Measurements from ENCODE around the gene LRP1.

Gene LRP1

GRCh38 chr12:57094208-57095160 is 33.8 kb upstream of the LRP1 start:
- Histone ChIP-seq H3K79me2 (ENCODE audit: insufficient read depth, low read depth) (no peaks in the 10 kb centered on the region), H3K4me2 (no peak overlapping the region), H3K36me3 (ENCODE audit: insufficient read depth) (no peaks in the 10 kb centered on the region), H3K9ac (no peak overlapping the region), H3K27me3 (ENCODE audit: insufficient read depth, low read depth) (no peaks in the 10 kb centered on the region), H3K27ac (no peak overlapping the region), H3K4me3 (IDR thresholded peaks at IDR 0.05; ENCODE audit: insufficient read depth, low read depth, low read length) (no peak overlapping the region), H4K20me1 (ENCODE audit: insufficient read depth) (no peaks in the 10 kb centered on the region), H3K4me1 (ENCODE audit: low read depth, poor library complexity, severe bottlenecking) (peaks cover 5% of the 10 kb centered on the region), H2AFZ (ENCODE audit: low read depth) (no peak overlapping the region)
- no peak for TF ChIP-seq CTCF (conservative IDR thresholded peaks at IDR 0.05; ENCODE audit: low read depth, low read length)

- no peak overlapping the region for H3K4me2 ChIP-seq
- H3K4me1 ChIP-seq (ENCODE audit: low read depth, poor library complexity, severe bottlenecking): no peaks in the 10 kb centered on the region
- no peak overlapping the region for H3K27ac ChIP-seq
- H2AFZ ChIP-seq (ENCODE audit: low read depth): no peak overlapping the region
- no peaks in the 10 kb centered on the region for H3K79me2 ChIP-seq (ENCODE audit: insufficient read depth, low read depth)
- H3K27me3 ChIP-seq (ENCODE audit: insufficient read depth, low read depth): no peaks in the 10 kb centered on the region
- H3K4me3 ChIP-seq (IDR thresholded peaks at IDR 0.05; ENCODE audit: insufficient read depth, low read depth, low read length): no peak overlapping the region
- no peaks in the 10 kb centered on the region for H4K20me1 ChIP-seq (ENCODE audit: insufficient read depth)
- no peaks in the 10 kb centered on the region for H3K36me3 ChIP-seq (ENCODE audit: insufficient read depth)
- TF ChIP-seq CTCF (conservative IDR thresholded peaks at IDR 0.05; ENCODE audit: low read depth, low read length): no peak
- no peak overlapping the region for H3K9ac ChIP-seq
Observed at GRCh38 chr12:57095440-57095839, 32.8 kb upstream of the LRP1 start.

GRCh38 chr12:57096099-57096572 is 32.1 kb upstream of the LRP1 start:
- no peak overlapping the region for H3K4me3 ChIP-seq (IDR thresholded peaks at IDR 0.05; ENCODE audit: insufficient read depth, low read depth, low read length)
- no peak for TF ChIP-seq CTCF (conservative IDR thresholded peaks at IDR 0.05; ENCODE audit: low read depth, low read length)
- H2AFZ ChIP-seq (ENCODE audit: low read depth): no peak overlapping the region
- H3K27ac ChIP-seq: no peak overlapping the region
- H3K4me2 ChIP-seq: no peak overlapping the region
- H3K9ac ChIP-seq: no peak overlapping the region
- H3K79me2 ChIP-seq (ENCODE audit: insufficient read depth, low read depth): no peaks in the 10 kb centered on the region
- no peaks in the 10 kb centered on the region for H4K20me1 ChIP-seq (ENCODE audit: insufficient read depth)
- H3K4me1 ChIP-seq (ENCODE audit: low read depth, poor library complexity, severe bottlenecking): no peaks in the 10 kb centered on the region
- H3K27me3 ChIP-seq (ENCODE audit: insufficient read depth, low read depth): no peaks in the 10 kb centered on the region
- H3K36me3 ChIP-seq (ENCODE audit: insufficient read depth): no peaks in the 10 kb centered on the region

GRCh38 chr12:57096748-57097553 is 31.3 kb upstream of the LRP1 start:
- H4K20me1 ChIP-seq (ENCODE audit: insufficient read depth): no peaks in the 10 kb centered on the region
- H3K27ac ChIP-seq: no peak overlapping the region
- no peaks in the 10 kb centered on the region for H3K27me3 ChIP-seq (ENCODE audit: insufficient read depth, low read depth)
- no peak overlapping the region for H3K9ac ChIP-seq
- no peaks in the 10 kb centered on the region for H3K4me1 ChIP-seq (ENCODE audit: low read depth, poor library complexity, severe bottlenecking)
- no peak for TF ChIP-seq CTCF (conservative IDR thresholded peaks at IDR 0.05; ENCODE audit: low read depth, low read length)
- H2AFZ ChIP-seq (ENCODE audit: low read depth): no peak overlapping the region
- H3K36me3 ChIP-seq (ENCODE audit: insufficient read depth): no peaks in the 10 kb centered on the region
- no peak overlapping the region for H3K4me3 ChIP-seq (IDR thresholded peaks at IDR 0.05; ENCODE audit: insufficient read depth, low read depth, low read length)
- H3K79me2 ChIP-seq (ENCODE audit: insufficient read depth, low read depth): no peaks in the 10 kb centered on the region
- no peak overlapping the region for H3K4me2 ChIP-seq
